Lower leg skin (tissue), 4 donors: ENCODE results near the gene CHST12. TPM values are rescaled to one million over a fixed set of nuclear protein-coding genes. Genes with fewer than 3 reads are reported as not detected.

Source experiments
- DNase-seq, 2 donors: peaks; one replicate each; pipeline ENCODE4 v3.0.0-alpha.2; 2019; ENCODE audit warnings: low spot score in 2 of 2
- H3K4me3 ChIP-seq: fragments of 200-600 bp; sonication (generic); 2 replicates; pipeline ENCODE4 v1.5.1; 2017; ENCODE audit warnings: mild to moderate bottlenecking, low read depth; ENCODE audit not compliant: poor library complexity, severe bottlenecking
- CTCF ChIP-seq, 3 donors: fragments of 450-650 bp; IDR thresholded peaks; one replicate each; pipeline ENCODE4 v1.5.1; 2016; ENCODE audit warnings: antibody characterized with exemption in 3 of 3, mild to moderate bottlenecking in 3 of 3, moderate library complexity in 2 of 3
- POLR2A ChIP-seq, 2 donors: fragments of 450-650 bp; IDR thresholded peaks; one replicate each; pipeline ENCODE4 v1.6.1; 2016 to 2017; ENCODE audit warnings: antibody characterized with exemption in 2 of 2, mild to moderate bottlenecking in 1 of 2, moderate library complexity in 1 of 2
- WGBS, 2 donors: methylation state at CpG; one replicate each; pipeline ENCODE4 v1.1.5; 2018; 5-methylcytosine and 5-hydroxymethylcytosine counted together
- intact Hi-C: fragments of 100-400 bp; cut with DNase I; formaldehyde crosslinking; loops from one replicate; pipeline ENCODE4 v1.15.0; 2023; ENCODE audit warnings: low total_unique reads
- total RNA-seq, 4 donors: library from RNA; depleted of rRNA; stranded (reverse); fragments of >200 nt; gene quantifications; one replicate each; pipeline ENCODE4 v1.1.0, GENCODE V29; 2016

The CHST12 gene
- total RNA-seq, 4 donors from 2014 or later: 23.7 to 34.3 (median 26.8) TPM

GRCh38 chr7:2471396-2471795, 68.0 kb downstream of the CHST12 start:
- DNase-seq: no peak
- WGBS, 2 donors: 29 to 38% methylated on average over 14 to 17 of the region's 17 CpGs
- TF ChIP-seq POLR2A (IDR thresholded peaks at IDR 0.05) (no peak), CTCF (IDR thresholded peaks at IDR 0.05) (no peak)
- H3K4me3 ChIP-seq: no peak overlapping the region
- intact Hi-C loops: loop anchor here (10.0 kb wide), 1 partner anchor 897 kb away; the partner anchor contains the start of gene PSMG3

- no peak overlapping the region for H3K4me3 ChIP-seq
- WGBS, 2 donors: 81 to 82% methylated on average over 6 of the region's 6 CpGs
- intact Hi-C loops: loop anchor here (10.0 kb wide), 1 partner anchor 898 kb away; the partner anchor contains the start of gene PSMG3
- no peak for DNase-seq
- no peak for TF ChIP-seq POLR2A (IDR thresholded peaks at IDR 0.05)
These were observed 69.3 kb downstream of the CHST12 start for GRCh38 chr7:2472739-2473138.

DNA sequence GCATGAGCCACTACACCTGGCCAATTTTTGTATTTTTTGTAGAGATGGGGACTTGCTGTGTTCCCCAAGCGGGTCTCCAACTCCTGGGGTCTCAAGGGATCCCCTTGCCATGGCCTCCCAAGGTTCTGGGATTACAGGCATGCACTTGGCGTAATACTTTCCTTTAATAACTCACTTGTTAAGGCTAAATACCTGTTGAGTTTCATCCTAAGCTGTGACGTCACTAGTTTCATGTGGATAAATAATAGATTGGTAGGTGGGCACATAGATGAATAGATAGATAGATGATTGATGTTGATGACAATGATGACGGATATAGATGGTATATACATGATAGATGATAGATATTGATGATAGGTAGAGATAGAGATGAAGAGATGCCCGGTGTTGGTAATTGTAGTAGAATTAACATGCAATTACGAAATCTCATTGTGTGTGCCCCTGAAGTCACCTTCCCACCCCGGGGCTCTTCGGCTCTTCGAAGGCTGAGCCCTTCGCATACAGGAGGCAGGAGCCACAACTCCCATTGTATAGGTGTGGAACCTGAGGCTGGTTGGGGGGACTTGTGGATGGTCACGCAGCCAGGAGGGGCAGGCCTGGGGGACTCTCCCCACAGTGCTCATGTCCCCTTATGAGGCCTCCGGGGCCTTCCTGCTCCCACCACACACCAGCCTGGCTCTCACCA, 70.2 kb downstream of the CHST12 start:
- WGBS, 2 donors: 78 to 81% methylated on average over 12 of the region's 12 CpGs
- DNase-seq: no peak
- H3K4me3 ChIP-seq: no peak overlapping the region
- no peak for TF ChIP-seq POLR2A (IDR thresholded peaks at IDR 0.05)
- no peak for TF ChIP-seq CTCF (IDR thresholded peaks at IDR 0.05)
- intact Hi-C loops: loop anchor here (10.0 kb wide), 1 partner anchor 899 kb away; the partner anchor contains the start of gene PSMG3

DNA sequence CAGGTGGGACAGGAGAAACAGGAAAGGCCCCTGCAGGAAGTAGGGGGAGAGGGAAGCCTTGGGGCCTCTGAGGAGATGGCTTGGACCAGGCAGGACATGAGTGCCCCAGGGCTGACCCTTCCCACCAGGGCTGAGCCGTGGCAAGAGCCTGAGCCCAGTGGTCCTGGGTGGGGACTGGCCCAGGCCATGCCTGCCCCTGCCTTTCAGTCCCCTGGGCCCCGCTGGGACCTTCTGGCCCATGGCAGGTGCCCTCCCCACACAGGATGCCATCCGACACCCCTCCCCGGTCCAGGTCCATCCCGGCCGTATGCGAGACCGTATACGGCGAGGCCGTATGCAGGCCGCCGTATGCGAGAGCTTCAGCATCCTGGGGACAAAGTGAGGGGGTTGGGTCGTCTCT, 70.8 kb downstream of the CHST12 start:
- no peak overlapping the region for H3K4me3 ChIP-seq
- intact Hi-C loops: loop anchor here (10.0 kb wide), 1 partner anchor 899 kb away; the partner anchor contains the start of gene PSMG3
- no peak for TF ChIP-seq POLR2A (IDR thresholded peaks at IDR 0.05)
- no peak for TF ChIP-seq CTCF (IDR thresholded peaks at IDR 0.05)
- WGBS, 2 donors: 79 to 86% methylated on average over 13 to 14 of the region's 15 CpGs
- no peak for DNase-seq

DNA sequence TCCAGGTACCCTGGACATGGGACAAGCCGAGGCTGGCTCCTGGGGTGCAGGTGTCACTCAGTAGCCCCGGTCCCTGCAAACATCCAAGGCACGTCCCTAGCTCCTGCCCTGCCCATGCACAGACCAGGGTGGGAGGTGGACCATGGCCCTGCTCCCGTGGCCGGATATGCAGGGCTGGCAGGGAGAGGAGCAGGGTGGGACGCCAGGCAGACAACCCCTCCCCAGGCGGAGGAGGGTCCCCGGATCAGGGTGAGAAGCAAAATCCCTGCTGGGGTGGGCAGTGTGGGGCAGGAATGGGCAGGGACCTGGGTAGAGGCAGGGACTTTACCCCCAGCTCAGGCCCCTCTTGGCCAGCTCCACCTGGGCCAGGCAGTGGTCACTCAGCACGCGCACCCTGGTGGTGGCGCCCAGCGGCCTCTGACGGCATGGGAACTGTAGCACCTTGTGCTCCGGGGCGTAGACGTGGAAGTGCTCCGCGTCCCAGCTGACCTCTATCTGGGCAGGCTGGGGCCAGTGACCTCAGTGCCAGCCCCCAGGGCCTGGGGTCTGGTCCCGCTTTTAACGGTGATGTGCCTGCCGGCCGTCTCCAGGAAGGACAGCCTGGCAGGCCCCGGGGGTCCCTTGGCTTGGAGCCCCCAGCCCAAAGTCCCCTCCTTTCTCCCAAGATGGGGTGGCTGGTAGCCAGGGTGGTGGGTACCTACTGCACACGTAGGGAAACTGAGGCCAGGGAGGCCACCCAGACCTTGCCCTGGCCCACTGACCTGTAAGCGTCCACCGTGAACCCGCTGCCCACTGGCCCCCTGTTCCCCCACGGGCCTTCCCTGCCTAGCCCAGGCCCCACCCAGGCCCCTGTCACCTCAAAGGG, 71.6 kb downstream of the CHST12 start:
- no peak for DNase-seq
- intact Hi-C loops: loop anchor here (10.0 kb wide), 1 partner anchor 900 kb away; the partner anchor contains the start of gene PSMG3
- H3K4me3 ChIP-seq: no peak overlapping the region
- WGBS, 2 donors: 85 to 89% methylated on average over 23 to 26 of the region's 28 CpGs
- TF ChIP-seq POLR2A (IDR thresholded peaks at IDR 0.05) (no peak), CTCF (IDR thresholded peaks at IDR 0.05) (no peak)

- no peak for TF ChIP-seq CTCF (IDR thresholded peaks at IDR 0.05)
- no peak for TF ChIP-seq POLR2A (IDR thresholded peaks at IDR 0.05)
- WGBS, 2 donors: 93 to 96% methylated on average over 17 to 18 of the region's 18 CpGs
- intact Hi-C loops: loop anchor here (10.0 kb wide), 1 partner anchor 901 kb away; the partner anchor contains the start of gene PSMG3
- no peak overlapping the region for H3K4me3 ChIP-seq
- DNase-seq: no peak
These were observed 72.2 kb downstream of the CHST12 start for GRCh38 chr7:2475678-2476015.
